Endothelial cell of umbilical vein (primary cell): Measurements from ENCODE around the gene SCAMP2. TPM values are rescaled to one million over a fixed set of nuclear protein-coding genes. Genes with fewer than 3 reads are reported as not detected.

ENCODE experiments used
- BruUV-seq: library from RNA; stranded (reverse); fragments of 400-500 nt; replicated peaks from 2 replicates; lab custom pipeline; 2021; lab: Mats Ljungman, UMichigan
- CTCF ChIA-PET: fragments of 300-600, 350-600 bp; sonication (Branson Sonifier 250); formaldehyde crosslinking; loops from one replicate; lab custom pipeline; 2021; ENCODE audit warnings: antibody characterized with exemption, inconsistent platforms; lab: Charles Lee
- POLR2A ChIA-PET: fragments of 300-600, 350-600 bp; sonication (Branson Sonifier 250); formaldehyde crosslinking; loops from one replicate; lab custom pipeline; 2021; ENCODE audit warnings: antibody characterized with exemption, inconsistent platforms; lab: Charles Lee
- DNase-seq: peaks from one replicate; pipeline ENCODE4 v3.0.0-alpha.2; 2011; ENCODE audit warnings: low read depth, low spot score
- FAIRE-seq: peaks from 2 replicates; lab custom pipeline; 2011; peaks lifted over from hg19 to GRCh38; lab: Jason Lieb, UNC
- H2AFZ ChIP-seq: 2 replicates; pipeline ENCODE4 v1.6.0; 2012; ENCODE audit warnings: low read depth, low read length, control low read depth, inconsistent platforms
- H3K27ac ChIP-seq: 2 replicates; pipeline ENCODE4 v1.5.1; 2011; ENCODE audit warnings: low read depth, mild to moderate bottlenecking, control low read depth, low read length, moderate library complexity; ENCODE audit not compliant: insufficient read depth
- H3K27me3 ChIP-seq, 2 experiments: 2 replicates each; pipeline versions ENCODE4 v1.6.0 to v1.6.1; 2011; ENCODE audit warnings: low read length in 2 of 2, mixed read lengths in 1 of 2; ENCODE audit not compliant: control insufficient read depth in 2 of 2, insufficient read depth in 2 of 2
- H3K36me3 ChIP-seq, 2 experiments: 2 replicates in 1 of 2; 3 replicates in 1 of 2; pipeline ENCODE4 v1.5.1; 2011; ENCODE audit warnings: low read length in 2 of 2, mild to moderate bottlenecking in 1 of 2, moderate library complexity in 1 of 2; ENCODE audit not compliant: control insufficient read depth in 2 of 2, insufficient read depth in 2 of 2; ENCODE audit errors: extremely low read depth in 1 of 2
- H3K4me1 ChIP-seq: 3 replicates; pipeline ENCODE4 v1.5.1; 2011; ENCODE audit warnings: mild to moderate bottlenecking, low read length; ENCODE audit not compliant: control insufficient read depth, insufficient read depth; ENCODE audit errors: extremely low read depth
- H3K4me2 ChIP-seq: 2 replicates; pipeline ENCODE4 v1.6.1; 2011; ENCODE audit warnings: low read length, control low read depth, mixed read lengths; ENCODE audit not compliant: insufficient read depth
- H3K4me3 ChIP-seq, 3 experiments: fragments of 200-600 bp in 1 of 3; sonication (generic), shearing (Covaris generic) in 1 of 3; replicated peaks in 1 of 3; 2 replicates each; pipeline ENCODE4 v1.5.1; 2011 to 2016; ENCODE audit warnings: control low read depth in 3 of 3, low read length in 3 of 3, mild to moderate bottlenecking in 2 of 3, inconsistent platforms in 1 of 3, low read depth in 1 of 3, moderate library complexity in 1 of 3; ENCODE audit not compliant: insufficient read depth in 1 of 3
- H3K79me2 ChIP-seq: 2 replicates; pipeline ENCODE4 v1.6.0; 2012; ENCODE audit warnings: low read length, inconsistent platforms; ENCODE audit not compliant: control insufficient read depth, insufficient read depth
- H3K9ac ChIP-seq: replicated peaks from 2 replicates; pipeline ENCODE3; 2011; ENCODE audit warnings: low read length, control low read depth; ENCODE audit not compliant: insufficient read depth; ENCODE audit errors: extremely low read depth
- H3K9me1 ChIP-seq: replicated peaks from 3 replicates; pipeline ENCODE4 v1.6.0; 2011; ENCODE audit warnings: mild to moderate bottlenecking, low read length; ENCODE audit not compliant: control insufficient read depth, insufficient read depth; ENCODE audit errors: extremely low read depth
- H3K9me3 ChIP-seq: replicated peaks from 2 replicates; pipeline ENCODE4 v1.5.1; 2012; ENCODE audit warnings: low read length, inconsistent platforms; ENCODE audit not compliant: control insufficient read depth, insufficient read depth
- H4K20me1 ChIP-seq: replicated peaks from 2 replicates; pipeline ENCODE3; 2011; ENCODE audit warnings: mild to moderate bottlenecking, low read length; ENCODE audit not compliant: control insufficient read depth, insufficient read depth; ENCODE audit errors: extremely low read depth
- EZH2 ChIP-seq: IDR thresholded peaks from 2 replicates; pipeline ENCODE4 v1.6.1; 2012; ENCODE audit warnings: borderline replicate concordance, low read depth, mild to moderate bottlenecking, moderate library complexity, low read length, inconsistent platforms; ENCODE audit not compliant: severe bottlenecking
- FOS ChIP-seq: IDR thresholded peaks from 2 replicates; pipeline ENCODE4 v1.6.1; 2011; ENCODE audit warnings: mild to moderate bottlenecking, low read length, moderate library complexity, borderline replicate concordance; ENCODE audit not compliant: insufficient read depth
- GATA2 ChIP-seq: IDR thresholded peaks from 2 replicates; pipeline ENCODE4 v1.7.0; 2011; ENCODE audit warnings: low read depth, mild to moderate bottlenecking, moderate library complexity, mixed read lengths, low read length; ENCODE audit not compliant: insufficient read length, insufficient read depth
- JUN ChIP-seq: IDR thresholded peaks from 2 replicates; pipeline ENCODE4 v1.6.1; 2011; ENCODE audit warnings: borderline replicate concordance, low read depth; ENCODE audit not compliant: insufficient read length, insufficient read depth
- MYC ChIP-seq: IDR thresholded peaks from one replicate; pipeline ENCODE4 v1.6.1; 2011; ENCODE audit warnings: mild to moderate bottlenecking, low read depth, low read length
- POLR2A ChIP-seq: IDR thresholded peaks from 2 replicates; pipeline ENCODE4 v1.6.1; 2012; ENCODE audit warnings: low read depth, mild to moderate bottlenecking, control low read depth, low read length
- POLR2AphosphoS5 ChIP-seq: IDR thresholded peaks from 2 replicates; pipeline ENCODE4 v1.6.1; 2012; ENCODE audit warnings: low read depth, mild to moderate bottlenecking, control low read depth, low read length, moderate library complexity; ENCODE audit not compliant: insufficient read depth
- dilution Hi-C: fragments of 300-500 bp; cut with MboI; formaldehyde crosslinking; loops from one replicate; pipeline ENCODE4 v1.15.0; 2019; ENCODE audit warnings: low sequenced_read_pairs; ENCODE audit not compliant: extremely low pct_ligation_motif_present
- intact Hi-C: fragments of 100-400 bp; cut with micrococcal nuclease; formaldehyde crosslinking; loops from one replicate; pipeline ENCODE4 v1.10.0; 2022
- polyA plus RNA-seq, 4 experiments: library from polyadenylated mRNA; depleted of rRNA in 3 of 4; stranded (reverse) in 3 of 4; unstranded in 1 of 4; fragments of >200 nt; gene quantifications; 2 replicates each; pipeline versions ENCODE4 v1.2.1 to v1.2.3, GENCODE V29; 2011 to 2012; ENCODE audit warnings: missing spikeins in 1 of 4
- total RNA-seq: library from RNA; stranded (reverse); gene quantifications from 2 replicates; pipeline ENCODE4 v1.2.3, GENCODE V29; 2021
- TF ChIP-seq, protein P1 (sequence below): IDR thresholded peaks from 2 replicates; pipeline ENCODE4 v1.6.1; 2011; ENCODE audit not compliant: insufficient read depth, insufficient read length
- TF ChIP-seq, protein P2 (sequence below), 2 donors: IDR thresholded peaks; 1 replicate in 1 of 2; 2 replicates in 1 of 2; pipeline ENCODE4 v1.5.1; 2011; ENCODE audit warnings: low read length in 2 of 2, mild to moderate bottlenecking in 2 of 2, moderate library complexity in 2 of 2, control low read depth in 1 of 2, inconsistent platforms in 1 of 2, low read depth in 1 of 2; ENCODE audit not compliant: insufficient read depth in 1 of 2; ENCODE audit errors: extremely low read depth in 1 of 2

Gene SCAMP2
- total and polyA plus RNA-seq, 2 donors (not counting 3 experiments of a cell fraction or from before 2014, with no cell fraction given): 67.3 to 256 TPM

DNA sequence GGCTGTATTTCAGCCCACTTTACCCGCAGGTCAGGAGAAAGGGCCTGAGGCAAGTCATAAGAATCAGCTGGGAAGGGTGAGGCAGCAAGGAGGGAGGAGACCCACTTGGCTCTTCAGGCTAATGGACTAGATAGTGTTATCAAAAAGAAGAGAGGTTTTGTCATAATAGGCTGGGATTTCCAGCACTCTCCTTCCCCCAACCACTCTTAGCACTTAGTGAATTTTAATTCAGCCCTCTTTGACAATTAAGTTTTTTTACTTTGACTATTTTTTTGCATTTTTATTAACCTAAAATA, 17.4 kb upstream of the SCAMP2 start:
- no peaks in the 10 kb centered on the region for H3K9me1 ChIP-seq
- CTCF ChIA-PET: interaction anchor here (1.0 to 3.1 kb wide), 2 partner anchors 11 to 16 kb away, joined by 4 to 28 read pairs; partner anchors contain the start of gene FAM219B
- POLR2A ChIA-PET: no interaction called here
- peak overlapping the region; percentile 84 for H2AFZ ChIP-seq
- no peaks in the 10 kb centered on the region for H3K9me3 ChIP-seq
- no peak for FAIRE-seq
- H3K27ac ChIP-seq: no peak overlapping the region
- H4K20me1 ChIP-seq: no peaks in the 10 kb centered on the region
- no peak for TF ChIP-seq POLR2A
- TF ChIP-seq GATA2: no peak
- no peak for TF ChIP-seq MYC
- TF ChIP-seq FOS: no peak
- no peak for TF ChIP-seq JUN
- TF ChIP-seq, protein P1, sequence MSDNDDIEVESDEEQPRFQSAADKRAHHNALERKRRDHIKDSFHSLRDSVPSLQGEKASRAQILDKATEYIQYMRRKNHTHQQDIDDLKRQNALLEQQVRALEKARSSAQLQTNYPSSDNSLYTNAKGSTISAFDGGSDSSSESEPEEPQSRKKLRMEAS: no peak
- TF ChIP-seq EZH2: no peak
- TF ChIP-seq, protein P2, sequence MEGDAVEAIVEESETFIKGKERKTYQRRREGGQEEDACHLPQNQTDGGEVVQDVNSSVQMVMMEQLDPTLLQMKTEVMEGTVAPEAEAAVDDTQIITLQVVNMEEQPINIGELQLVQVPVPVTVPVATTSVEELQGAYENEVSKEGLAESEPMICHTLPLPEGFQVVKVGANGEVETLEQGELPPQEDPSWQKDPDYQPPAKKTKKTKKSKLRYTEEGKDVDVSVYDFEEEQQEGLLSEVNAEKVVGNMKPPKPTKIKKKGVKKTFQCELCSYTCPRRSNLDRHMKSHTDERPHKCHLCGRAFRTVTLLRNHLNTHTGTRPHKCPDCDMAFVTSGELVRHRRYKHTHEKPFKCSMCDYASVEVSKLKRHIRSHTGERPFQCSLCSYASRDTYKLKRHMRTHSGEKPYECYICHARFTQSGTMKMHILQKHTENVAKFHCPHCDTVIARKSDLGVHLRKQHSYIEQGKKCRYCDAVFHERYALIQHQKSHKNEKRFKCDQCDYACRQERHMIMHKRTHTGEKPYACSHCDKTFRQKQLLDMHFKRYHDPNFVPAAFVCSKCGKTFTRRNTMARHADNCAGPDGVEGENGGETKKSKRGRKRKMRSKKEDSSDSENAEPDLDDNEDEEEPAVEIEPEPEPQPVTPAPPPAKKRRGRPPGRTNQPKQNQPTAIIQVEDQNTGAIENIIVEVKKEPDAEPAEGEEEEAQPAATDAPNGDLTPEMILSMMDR (IDR thresholded peaks at IDR 0.05; ENCODE audit: extremely low read depth in 1 of 2, insufficient read depth in 1 of 2, low read depth in 1 of 2, low read length in 2 of 2): no peak
- no peak for TF ChIP-seq POLR2AphosphoS5
- peak overlapping the region; percentile 76 for H3K9ac ChIP-seq
- dilution Hi-C loops: no loop called here
- intact Hi-C loops: no loop called here
- H3K4me1 ChIP-seq: peaks cover 12% of the 10 kb centered on the region
- no peak for DNase-seq
- no TSS peak for BruUV-seq
- peaks cover 0 to 6% of the 10 kb centered on the region in 2 experiments for H3K36me3 ChIP-seq
- no peaks in the 10 kb centered on the region for H3K27me3 ChIP-seq
- peak overlapping the region; percentile 88 for H3K4me2 ChIP-seq
- H3K79me2 ChIP-seq: peaks cover 6% of the 10 kb centered on the region
- H3K4me3 ChIP-seq: peak overlapping the region; percentile 30 to 83 (median 74)
